CD4-positive, alpha-beta T cell treated with Interleukin-2 at 100 ng/mL for 4 hours (primary cell): Measurements from ENCODE around the gene ATG16L1.

Experiments
- DNase-seq: peaks from one replicate; pipeline ENCODE4 v3.0.0-alpha.2; 2020; ENCODE audit warnings: low spot score

Gene ATG16L1

DNA sequence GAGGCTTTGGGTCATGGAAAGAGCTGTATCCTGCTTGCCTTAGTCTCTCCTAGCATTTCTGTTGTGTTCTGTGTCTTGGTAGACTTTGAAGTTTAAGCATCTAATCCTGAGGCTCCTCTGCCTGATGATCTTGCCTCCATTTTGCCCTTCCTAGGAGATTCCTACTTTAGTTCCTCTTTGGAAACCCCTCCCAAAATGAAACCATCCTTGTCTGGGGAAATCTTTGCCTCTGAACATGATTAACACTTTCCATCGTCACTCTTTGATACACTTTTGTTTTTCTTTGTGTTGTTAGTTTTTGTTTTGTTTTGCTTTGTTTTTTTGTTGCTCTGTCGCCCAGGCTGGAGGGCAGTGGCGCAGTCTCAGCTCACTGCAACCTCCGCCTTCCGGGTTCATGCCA is 9.2 kb downstream of the ATG16L1 start:
- no peak for DNase-seq

DNA sequence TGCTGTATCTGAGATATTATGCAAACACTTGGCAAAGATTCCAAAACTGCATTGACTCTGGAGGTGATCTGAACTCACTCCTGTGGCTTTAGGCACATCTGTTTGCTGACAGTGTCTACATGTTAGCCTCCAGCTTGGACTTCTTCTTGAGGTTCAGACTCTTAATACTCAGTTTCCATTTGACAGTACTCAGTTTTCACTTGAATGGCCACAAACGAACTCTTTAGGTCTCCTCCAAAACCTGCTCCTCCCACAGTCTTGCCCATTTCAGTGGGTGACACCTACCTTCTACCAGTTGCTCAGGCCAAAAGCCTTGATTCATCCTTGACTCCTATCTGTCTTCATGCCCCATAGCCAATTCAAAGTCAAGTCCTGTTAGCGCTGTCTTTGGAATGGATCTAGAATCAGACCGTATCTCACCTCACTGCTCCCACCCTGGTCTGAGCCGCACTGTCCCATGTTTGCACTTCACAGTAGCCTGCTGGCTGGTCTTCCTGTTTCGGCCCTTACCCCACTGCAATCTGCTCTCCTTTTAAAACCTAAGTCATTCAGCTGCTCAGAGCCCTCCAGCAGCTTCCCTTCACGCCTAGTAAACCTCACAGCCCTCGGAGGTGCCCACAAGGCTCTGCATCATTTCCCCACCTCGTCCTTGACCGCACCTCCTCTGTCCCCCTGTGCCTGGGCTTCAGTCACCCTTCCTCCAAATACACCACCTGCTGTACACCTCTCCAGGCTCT is 10.5 kb downstream of the ATG16L1 start:
- DNase-seq: no peak

DNA sequence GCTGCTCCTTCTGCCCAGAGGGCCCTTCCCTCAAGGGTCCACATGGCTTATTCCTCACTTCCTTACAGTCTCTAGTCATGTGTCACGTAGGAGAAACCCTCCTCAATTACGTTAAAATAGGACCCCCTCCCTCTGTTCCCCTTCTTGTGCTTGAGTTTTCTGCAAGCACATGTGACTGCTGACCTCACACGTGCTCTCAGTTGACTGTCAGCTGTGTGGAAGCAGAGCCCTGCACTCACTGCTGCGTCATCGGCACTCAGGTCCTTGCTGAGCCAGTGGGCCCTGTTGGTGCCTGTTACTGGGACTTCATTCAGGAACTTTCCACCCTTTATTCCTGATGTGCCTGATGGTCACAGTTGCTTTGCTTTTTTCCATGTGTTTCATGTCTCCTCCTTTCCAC is 11.1 kb downstream of the ATG16L1 start:
- no peak for DNase-seq

DNA sequence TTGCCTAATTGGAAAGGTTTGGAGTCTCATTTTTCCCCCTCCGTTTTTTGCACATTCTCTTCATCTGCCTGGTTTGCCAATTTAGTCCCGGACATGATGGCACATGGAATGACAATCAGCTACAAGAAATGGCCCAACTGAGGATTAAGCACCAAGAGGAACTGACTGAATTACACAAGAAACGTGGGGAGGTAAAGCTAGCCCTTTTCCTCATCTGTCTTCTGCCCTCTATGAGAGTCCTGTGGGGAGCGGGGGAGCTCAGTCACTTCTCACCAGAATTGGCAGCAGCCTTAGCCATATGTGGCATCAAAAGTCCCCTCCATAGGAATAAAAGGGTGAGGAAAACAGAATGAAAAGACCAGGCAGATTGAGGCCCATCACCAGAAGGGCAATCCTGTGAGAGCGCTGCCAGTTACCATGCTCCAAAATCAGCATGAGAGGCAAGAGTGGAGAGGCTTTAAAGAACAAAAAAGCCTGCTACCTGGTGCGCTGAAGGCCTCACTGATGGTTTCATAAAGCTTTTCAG is 11.6 kb downstream of the ATG16L1 start:
- no peak for DNase-seq

DNA sequence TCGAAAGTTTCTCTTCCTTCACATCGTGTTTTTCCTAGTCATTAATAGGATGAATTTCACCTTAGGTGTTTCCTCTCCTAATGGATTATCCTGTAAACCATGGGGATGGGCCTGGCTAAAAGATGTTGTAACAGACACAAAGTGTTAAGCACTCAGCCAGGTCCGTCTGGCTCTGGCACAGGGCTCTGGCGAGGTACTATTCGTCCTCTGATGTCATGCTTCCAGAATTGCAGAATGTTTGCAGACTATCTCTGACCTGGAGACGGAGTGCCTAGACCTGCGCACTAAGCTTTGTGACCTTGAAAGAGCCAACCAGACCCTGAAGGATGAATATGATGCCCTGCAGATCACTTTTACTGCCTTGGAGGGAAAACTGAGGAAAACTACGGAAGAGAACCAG is 13.2 kb downstream of the ATG16L1 start:
- DNase-seq: no peak

DNA sequence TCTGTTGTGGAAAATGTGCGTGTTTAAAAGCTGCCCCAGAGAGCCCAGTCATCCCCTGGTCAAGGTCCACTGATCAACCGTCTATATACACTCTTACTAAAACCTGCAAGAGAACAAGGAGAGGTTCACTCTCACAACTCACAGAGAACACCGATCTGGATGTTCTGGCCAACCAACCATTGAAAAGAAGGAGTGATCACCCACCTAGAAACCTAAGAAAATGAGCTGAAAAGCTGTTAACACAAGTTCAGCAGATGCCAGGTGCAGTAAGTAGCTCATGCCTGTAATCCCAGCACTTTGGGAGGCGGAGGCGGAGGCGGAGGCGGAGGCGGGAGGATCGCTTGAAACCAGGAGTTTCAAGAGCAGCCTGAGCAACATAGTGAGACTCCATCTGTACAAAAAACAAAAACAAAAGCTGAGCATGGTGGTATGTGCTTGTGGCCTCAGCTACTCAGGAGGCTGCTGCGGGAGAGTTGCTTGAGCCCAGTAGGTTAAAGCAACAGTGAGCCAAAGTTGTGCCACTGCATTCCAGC is 14.5 kb downstream of the ATG16L1 start:
- DNase-seq: no peak

DNA sequence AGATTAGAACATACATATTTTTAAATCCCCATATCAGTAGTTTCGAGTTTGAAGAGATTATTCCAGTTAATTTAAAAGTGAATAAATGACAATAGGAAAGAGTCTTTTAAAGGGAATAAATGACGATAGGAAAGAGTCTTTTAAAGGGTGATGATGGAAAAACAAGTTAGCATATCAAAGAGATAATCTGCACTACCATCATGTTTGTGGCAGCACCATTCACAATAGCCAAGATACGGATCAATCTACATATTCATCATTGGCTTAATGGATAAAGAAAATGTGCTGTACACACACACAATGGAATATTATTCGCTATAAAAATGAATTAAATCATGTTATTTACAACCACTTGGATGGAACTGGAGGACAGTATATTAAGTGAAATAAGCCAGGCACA is 15.0 kb downstream of the ATG16L1 start:
- no peak for DNase-seq

DNA sequence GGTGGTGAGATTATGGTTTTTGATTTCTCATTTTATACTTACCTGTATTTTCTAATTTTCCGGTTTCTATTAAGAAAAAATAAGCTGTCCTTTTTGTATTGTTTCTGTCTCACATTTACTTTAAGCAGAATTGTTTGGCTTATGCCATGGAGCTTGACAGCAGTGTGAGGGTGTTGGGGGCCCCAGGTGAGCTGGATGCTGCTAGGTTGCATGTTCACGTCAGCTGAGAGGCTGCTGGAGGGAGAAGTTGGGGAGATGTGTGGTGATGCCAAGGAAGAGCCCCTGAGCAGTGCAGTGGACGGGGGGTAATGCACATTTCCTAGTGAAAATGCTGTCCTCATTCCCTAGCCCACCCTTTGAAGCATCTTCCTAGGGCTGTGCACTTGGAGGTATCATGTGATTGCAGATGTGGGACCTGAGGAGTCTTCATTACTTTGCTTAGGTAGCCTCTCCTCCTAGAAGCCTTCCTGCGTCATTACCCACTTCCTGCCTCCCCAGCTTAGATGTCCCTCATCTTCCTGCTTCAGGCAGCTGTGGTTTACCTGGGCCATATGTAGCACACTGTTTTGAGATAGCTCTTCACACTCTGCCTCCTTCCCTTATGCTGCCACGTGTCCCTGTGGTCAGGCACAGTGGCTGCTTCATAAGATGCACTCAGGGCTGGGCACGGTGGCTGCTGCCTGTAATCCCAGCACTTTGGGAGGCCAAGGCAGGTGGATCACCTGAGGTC is 16.2 kb downstream of the ATG16L1 start:
- peak; percentile 88 for DNase-seq

DNA sequence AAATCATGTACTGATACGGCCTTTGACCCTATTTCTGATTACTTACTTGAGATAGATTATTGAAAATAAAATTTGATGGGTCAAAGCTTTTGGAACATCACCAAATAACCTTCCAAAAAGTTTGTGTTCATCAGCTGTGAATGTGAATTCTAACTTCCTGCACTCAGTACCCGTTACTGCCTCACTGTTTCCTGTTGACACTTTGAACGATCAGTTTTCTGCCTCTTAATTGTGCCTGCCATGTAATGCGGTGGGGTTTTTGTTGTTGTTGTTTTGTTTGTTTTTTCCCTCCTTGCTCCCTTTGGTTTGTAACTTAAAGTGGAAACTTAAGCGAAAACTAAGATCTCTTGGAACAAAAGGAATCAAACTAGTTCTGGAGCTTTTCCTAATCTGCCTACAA is 18.9 kb downstream of the ATG16L1 start:
- peak; percentile 56 for DNase-seq

DNA sequence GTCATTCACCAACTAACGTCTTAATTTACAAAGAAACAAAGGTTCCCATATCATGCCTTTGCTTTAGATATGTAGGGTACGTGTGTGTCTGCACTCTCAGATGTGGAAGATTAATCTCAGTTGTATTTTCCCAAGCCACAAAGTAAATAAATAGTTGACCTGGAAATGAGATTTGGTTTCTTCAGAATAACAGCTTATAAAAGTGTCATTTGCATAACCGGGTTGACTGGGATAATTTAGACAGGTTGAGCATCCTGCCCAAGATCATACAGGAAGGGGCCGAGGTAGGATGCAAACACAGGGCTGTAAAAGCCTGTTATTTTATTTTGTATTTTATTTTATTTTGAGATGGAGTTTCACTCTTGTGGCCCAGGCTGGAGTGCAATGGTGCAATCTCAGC is 19.5 kb downstream of the ATG16L1 start:
- no peak for DNase-seq

DNA sequence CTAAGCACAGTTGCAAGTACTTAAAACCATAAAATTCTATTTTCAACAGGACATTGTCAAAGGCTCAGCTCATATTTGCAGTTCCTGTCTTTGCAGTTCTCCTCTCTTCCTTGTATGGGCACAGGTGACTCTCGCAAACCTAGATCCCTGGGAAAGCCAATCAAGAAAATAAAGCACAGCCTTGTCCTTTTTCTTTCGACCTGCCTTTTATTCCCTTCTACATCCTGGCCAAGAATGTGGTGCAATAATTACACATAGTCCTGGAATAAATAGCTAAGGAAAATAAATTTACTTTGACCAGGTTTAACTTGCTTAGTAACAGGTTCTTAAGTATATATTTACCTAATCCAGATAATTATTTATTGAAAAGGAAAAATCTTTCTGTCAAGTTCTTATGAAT is 20.2 kb downstream of the ATG16L1 start:
- no peak for DNase-seq

DNA sequence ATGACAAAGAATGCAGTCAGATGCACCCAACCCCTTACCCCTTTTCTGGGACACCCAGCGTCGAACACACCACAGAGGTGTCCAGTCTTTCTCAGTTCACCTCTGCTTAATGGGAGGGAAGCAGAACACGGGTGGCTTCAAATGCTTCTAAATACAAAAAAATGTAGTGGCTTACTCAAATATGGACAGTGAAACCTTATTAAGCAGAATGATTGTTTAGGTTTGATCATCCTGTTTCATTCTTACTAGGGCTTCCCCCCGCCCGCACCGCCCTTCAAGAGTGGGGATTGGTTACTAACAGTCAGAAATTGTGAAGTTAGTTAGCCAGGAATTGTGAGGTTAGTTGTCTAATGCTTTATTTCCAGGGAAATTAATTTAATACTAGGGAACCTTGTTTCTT is 21.6 kb downstream of the ATG16L1 start:
- DNase-seq: no peak

DNA sequence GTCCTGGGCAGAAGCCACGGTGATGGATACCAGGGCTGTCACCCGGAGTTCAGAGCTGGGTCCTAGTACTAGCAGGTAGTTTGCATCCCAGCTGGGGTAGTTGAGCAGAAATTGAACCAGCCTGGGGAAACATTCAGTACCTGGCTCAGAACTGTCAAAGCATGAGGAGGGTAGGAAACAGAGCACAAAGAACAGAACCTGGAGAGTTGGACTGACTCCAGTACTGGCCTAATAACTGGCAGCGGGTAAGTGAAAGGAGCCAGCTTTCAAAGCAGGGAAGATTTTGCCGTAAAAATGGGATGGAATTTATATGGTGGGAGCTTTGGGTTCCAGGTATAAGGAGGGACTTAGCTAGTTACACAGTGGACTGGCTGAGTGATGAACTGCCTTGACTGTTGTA is 23.8 kb downstream of the ATG16L1 start:
- no peak for DNase-seq

DNA sequence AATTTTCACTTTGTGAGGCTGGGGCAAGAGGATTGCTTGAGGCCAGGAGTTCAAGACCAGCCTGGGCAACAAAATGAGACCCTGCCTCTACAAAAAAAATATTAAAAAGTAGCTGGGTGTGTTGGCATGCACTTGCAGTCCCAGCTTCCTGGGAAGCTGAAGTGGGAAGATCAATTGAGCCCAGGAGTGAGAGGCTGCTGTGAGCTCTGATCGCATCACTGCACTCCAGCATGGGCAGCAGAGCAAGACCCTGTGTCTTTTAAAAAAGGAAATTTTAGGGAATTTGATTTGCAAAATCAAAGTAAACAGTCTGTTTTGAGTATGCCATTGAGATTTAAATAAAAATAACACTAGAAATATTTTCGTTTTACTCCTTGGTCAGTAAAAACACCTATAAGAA is 27.4 kb downstream of the ATG16L1 start:
- DNase-seq: no peak

DNA sequence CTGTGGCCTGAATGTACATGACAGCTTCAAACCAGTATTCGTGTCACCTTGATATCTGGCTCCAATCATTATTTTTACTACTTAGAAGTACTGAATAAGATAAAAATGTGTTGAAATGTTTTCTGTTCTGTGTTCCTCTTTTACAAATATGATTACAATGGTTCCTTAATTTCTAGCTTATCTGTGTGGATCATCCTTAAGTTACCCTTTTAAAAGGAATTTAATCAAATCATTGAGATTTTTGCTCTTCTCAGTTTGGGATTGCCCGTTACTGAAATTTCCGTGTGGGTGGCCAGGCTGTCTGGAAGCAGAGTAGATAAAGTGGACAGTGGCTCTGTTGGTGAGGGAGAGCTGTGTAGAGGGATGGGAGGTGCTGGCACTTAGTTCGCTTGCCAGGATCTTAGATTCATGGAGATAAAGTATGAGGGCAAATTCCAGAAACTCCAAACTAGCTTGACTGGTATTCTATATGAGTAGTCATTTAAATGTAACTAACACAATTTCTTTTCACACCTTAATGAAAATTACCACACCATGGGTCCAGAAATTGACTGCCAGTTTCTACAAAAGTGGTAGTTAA is 28.7 kb downstream of the ATG16L1 start:
- DNase-seq: no peak

DNA sequence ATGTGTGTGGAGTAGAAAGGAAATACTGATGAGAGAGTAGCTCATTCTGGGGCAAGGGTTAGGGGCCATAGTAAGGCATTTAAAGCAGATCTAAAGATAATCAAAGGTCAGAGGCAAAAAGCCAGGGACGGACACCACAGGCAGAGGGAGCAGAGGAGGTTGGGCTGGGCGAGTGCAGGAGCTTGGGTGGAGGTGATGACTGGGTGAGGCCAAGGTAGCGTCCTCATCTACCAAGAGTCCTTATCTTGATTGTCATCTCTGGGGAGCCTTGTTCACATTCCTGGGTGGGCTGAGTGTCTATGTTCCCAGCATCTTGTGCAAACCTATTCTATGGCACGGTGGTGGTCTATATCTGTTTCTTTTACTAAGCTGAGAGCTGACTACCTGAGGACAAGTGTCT is 30.1 kb downstream of the ATG16L1 start:
- DNase-seq: no peak

DNA sequence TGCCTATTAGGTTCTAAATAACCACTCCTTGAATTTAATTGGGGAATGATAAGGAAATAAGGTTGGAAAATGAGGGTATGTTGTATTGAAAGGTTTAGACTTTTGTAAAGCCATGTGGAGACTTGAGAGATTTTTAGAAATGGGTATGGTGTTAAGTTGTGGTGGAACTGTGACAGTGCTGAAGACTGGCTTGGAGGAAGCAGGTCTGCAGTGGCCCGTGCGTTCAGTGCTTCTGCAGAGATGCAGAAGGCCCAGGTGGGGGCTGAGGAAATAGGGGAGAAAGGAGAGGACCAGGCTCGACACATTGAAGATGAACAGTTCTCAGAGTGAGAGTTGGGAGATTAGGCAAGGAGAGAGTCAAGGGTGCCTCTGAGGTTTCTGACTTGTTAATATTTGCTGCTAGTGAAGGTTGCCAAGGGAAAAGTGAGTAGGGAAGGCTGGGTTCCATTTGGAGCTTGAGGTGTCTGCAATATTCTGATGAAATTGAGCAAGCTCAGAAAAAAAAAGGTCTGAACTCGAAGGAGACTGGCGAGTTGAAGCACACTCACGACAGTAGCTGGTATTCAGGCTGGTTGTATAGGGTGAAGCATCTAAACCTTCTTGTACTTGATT is 30.6 kb downstream of the ATG16L1 start:
- no peak for DNase-seq

DNA sequence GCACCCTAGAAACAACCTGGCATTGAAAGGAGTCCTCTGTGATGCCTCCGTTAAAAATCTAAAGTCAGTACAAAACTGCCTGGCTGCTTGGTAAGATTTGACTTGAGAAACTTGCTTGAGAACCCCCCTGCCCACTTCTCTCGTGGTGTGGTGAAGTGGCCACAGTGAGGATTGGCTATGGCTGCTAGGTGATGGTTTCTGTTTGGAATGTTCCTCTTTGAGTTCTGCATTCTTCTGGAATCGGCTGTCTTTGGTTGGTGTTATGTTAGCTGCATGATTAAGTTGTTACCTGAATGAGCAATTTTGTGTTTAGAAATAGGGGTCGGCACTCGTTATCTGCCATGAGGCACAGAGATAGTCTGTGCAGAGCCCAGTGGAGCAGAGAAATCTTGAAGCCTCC is 34.4 kb downstream of the ATG16L1 start:
- DNase-seq: no peak

DNA sequence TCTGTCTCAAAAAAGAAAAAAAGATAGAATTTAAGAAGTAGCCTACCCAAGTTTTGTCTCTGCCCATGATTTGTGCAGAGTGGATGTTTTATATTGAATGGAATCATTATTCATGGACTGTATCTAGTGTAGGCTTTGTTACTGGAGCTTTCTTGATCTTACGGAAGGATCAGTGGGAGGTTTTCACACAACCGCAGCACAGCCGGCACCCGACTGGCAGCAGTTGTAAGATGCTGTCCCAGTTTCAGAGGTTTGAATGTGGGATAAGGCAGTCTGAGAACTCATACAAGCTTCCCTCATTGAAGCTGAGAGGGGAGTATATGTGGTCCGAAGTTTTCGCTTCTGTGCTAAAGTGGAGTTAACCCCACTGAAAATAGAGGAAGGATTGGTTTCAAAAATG is 36.4 kb downstream of the ATG16L1 start:
- no peak for DNase-seq

DNA sequence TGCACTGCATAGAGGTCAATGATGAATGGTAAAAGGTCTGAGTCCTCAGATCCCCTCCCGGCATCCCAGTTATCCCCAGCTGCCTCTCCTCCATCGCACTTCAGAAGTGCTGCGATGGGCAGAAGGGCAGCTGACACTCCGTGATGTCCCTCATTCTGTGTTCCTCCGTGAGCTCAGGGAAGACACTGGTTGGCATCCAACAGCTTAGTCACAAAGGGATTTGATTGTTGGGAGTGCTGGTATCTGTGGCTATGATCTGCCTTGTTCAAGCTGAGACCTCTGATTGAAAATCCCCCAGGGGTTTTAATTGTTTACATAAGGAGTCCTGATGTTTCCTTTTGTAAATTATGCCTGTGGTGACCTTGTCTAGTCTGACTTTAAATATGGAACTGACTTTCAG is 37.2 kb downstream of the ATG16L1 start:
- DNase-seq: no peak

DNA sequence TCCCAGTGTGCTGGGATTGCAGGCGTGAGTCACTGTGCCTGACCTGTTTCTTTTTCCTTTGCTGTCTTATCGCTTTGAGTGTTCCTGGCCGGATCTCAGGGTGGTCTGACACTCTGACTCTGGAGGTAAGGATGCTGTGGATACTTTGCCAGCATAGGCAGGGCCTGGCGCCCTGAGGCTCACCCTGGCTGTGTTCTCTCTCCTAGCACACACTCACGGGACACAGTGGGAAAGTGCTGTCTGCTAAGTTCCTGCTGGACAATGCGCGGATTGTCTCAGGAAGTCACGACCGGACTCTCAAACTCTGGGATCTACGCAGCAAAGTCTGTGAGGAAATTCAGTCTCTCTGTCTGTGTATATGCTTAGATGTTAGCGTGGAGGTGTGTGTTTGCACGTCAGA is 38.2 kb downstream of the ATG16L1 start:
- DNase-seq: no peak

DNA sequence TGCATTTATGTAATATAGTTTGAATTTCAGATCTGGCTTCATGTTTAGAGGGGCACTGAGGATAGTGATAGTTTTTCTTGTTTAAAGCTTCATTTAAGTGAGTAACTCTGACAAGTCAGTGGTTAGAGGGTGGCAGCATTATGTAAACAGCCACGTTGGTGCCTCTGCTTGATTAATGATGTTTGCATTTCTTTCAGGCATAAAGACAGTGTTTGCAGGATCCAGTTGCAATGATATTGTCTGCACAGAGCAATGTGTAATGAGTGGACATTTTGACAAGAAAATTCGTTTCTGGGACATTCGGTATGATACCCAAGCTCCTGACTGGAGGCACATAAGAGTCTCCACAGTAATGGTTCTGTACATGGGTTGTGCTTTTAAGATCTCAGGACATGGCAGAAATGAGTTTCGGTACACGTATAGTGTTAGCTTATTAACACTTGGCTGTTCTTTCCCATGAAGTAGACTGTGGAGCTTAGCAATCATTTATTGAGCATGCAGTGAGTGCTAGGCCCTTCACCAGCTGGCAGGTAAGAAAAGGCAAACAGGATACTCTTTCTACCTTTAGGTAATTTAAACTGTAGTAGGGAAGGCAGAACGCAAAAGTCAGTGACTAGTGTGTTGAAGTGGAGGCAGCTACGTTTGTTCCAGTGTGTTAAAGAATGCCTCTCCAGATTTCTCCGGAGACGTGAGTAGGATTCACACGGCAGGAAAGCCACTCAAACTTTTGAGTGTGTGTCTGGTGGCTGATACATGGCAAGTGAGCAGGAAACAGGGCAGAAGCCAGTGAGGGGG is 38.8 kb downstream of the ATG16L1 start:
- DNase-seq: no peak
